ENCODE results near the gene NSMCE1. TPM values are rescaled to one million over a fixed set of nuclear protein-coding genes. Genes with fewer than 3 reads are reported as not detected.
"Not testable (repeated sequence)": the region's sequence is repeated elsewhere in the genome, so short reads cannot be mapped to it uniquely, and the experiment has no call there.

The NSMCE1 gene
- total and polyA plus RNA-seq, 2 of the 4 experiments (the other 2 are of a cell fraction) = 47.5 to 120 TPM

- 100% methylated on average over 1 of the region's 7 CpGs; no CpG with 5 or more reads in 1 of the 2 experiments for WGBS, 2 experiments (ENCODE audit: extremely low coverage in 2 of 2, insufficient read length in 1 of 2)
- POLR2A ChIA-PET (ENCODE audit: unreplicated experiment); H2AK9ac ChIP-seq (replicated peaks; ENCODE audit: low read depth, low read length, poor library complexity); H3K4ac ChIP-seq (ENCODE audit: low read depth, low read length); H2AK5ac ChIP-seq (ENCODE audit: low read depth, low read length); H3K18ac ChIP-seq (ENCODE audit: low read depth, low read length); H2AFZ ChIP-seq (replicated peaks; ENCODE audit: low read length, poor library complexity); in situ Hi-C loops (cut with MboI; ENCODE audit: low sequenced_read_pairs); H4K5ac ChIP-seq (ENCODE audit: low read depth, low read length); DNase-seq; intact Hi-C loops (cut with micrococcal nuclease); H2BK20ac ChIP-seq (ENCODE audit: low read depth, low read length); H3K9ac ChIP-seq (ENCODE audit: low read depth, low read length); H4K91ac ChIP-seq (ENCODE audit: insufficient read depth, low read depth, low read length); H3K14ac ChIP-seq (replicated peaks; ENCODE audit: low read depth, low read length); H3K27ac ChIP-seq (ENCODE audit: insufficient read depth, low read length); H3K23ac ChIP-seq (ENCODE audit: low read depth, low read length); H3K4me1 ChIP-seq (ENCODE audit: control insufficient read depth, insufficient read depth, low read length); CTCF ChIA-PET; H3K4me2 ChIP-seq (ENCODE audit: low read depth, low read length); H2BK15ac ChIP-seq (ENCODE audit: low read depth, low read length); H4K8ac ChIP-seq (ENCODE audit: low read depth in 2 of 2, low read length in 2 of 2); H2BK5ac ChIP-seq (ENCODE audit: low read depth, low read length, poor library complexity, severe bottlenecking); H2BK120ac ChIP-seq (ENCODE audit: low read depth, low read length); BruUV-seq (replicated peaks); H3K9me3 ChIP-seq (ENCODE audit: control insufficient read depth, insufficient read depth, low read length); H3K56ac ChIP-seq (ENCODE audit: extremely low read depth, insufficient read depth, low read length); H4K20me1 ChIP-seq (ENCODE audit: insufficient read depth, low read length); H3K4me3 ChIP-seq (ENCODE audit: insufficient read depth, low read depth, low read length); H3K27me3 ChIP-seq (ENCODE audit: control insufficient read depth, insufficient read depth, low read length); ATAC-seq (ENCODE audit: low read depth); H3K36me3 ChIP-seq (ENCODE audit: control insufficient read depth, insufficient read depth, low read length); dilution Hi-C loops (cut with HindIII; ENCODE audit: low sequenced_read_pairs, unreplicated experiment): not testable (repeated sequence)
- H3K9me1 ChIP-seq (ENCODE audit: insufficient read depth, low read length) = peaks cover 14% of the 10 kb centered on the region; the same call in 1 of the 2 replicates
- peaks cover 10 to 22% of the 10 kb centered on the region in 2 experiments for H3K79me1 ChIP-seq (ENCODE audit: low read depth in 1 of 2, low read length in 2 of 2)
Observed at GRCh38 chr16:27272697-27273096, 4.1 kb upstream of the NSMCE1 start.
